Measurements from ENCODE around the gene ZC3H6. TPM values are rescaled to one million over a fixed set of nuclear protein-coding genes. Genes with fewer than 3 reads are reported as not detected.

ZC3H6 gene
- total RNA-seq, 2 experiments from 2014 or later, result 4.3 to 16.5 TPM

- H3K9me3 ChIP-seq (ENCODE audit: low read length), result no peaks in the 10 kb centered on the region
- no peak overlapping the region for H3K4me3 ChIP-seq (ENCODE audit: low read depth, low read length, poor library complexity, severe bottlenecking)
- H3K4me2 ChIP-seq (ENCODE audit: low read length), result no peak overlapping the region
- H3K27ac ChIP-seq (ENCODE audit: low read depth, low read length, poor library complexity, severe bottlenecking), result no peak overlapping the region
- POLR2A ChIA-PET, result no interaction called here
- intact Hi-C loops (cut with micrococcal nuclease; ENCODE audit: unreplicated experiment), result no loop called here
- no TSS peak for BruUV-seq (replicated peaks)
- no peaks in the 10 kb centered on the region for H3K9me2 ChIP-seq (ENCODE audit: insufficient read depth, low read length)
- no peaks in the 10 kb centered on the region for H3K79me2 ChIP-seq (ENCODE audit: insufficient read depth, low read depth, low read length)
- H3K36me3 ChIP-seq (ENCODE audit: insufficient read depth, low read length), result no peaks in the 10 kb centered on the region
- H2AFZ ChIP-seq (ENCODE audit: low read length), result no peak overlapping the region
- TF ChIP-seq CTCF (conservative IDR thresholded peaks at IDR 0.05; ENCODE audit: low read length) (no peak), EZH2phosphoT487 (IDR thresholded peaks at IDR 0.05; ENCODE audit: borderline replicate concordance, low read depth, low read length) (no peak)
- CTCF ChIA-PET (ENCODE audit: unreplicated experiment), result no interaction called here
- H3K4me1 ChIP-seq (ENCODE audit: insufficient read depth, low read length, poor library complexity, severe bottlenecking), result no peaks in the 10 kb centered on the region
- DNase-seq (ENCODE audit: low spot score), result no peak
- no peaks in the 10 kb centered on the region for H4K20me1 ChIP-seq (ENCODE audit: insufficient read depth, low read length)
Measured at GRCh38 chr2:112342067-112342550, 66.7 kb downstream of the ZC3H6 start.

- no peaks in the 10 kb centered on the region for H3K4me1 ChIP-seq (ENCODE audit: insufficient read depth, low read length, poor library complexity, severe bottlenecking)
- H3K4me3 ChIP-seq (ENCODE audit: low read depth, low read length, poor library complexity, severe bottlenecking), result no peak overlapping the region
- H3K9me3 ChIP-seq (ENCODE audit: low read length), result no peaks in the 10 kb centered on the region
- no peak overlapping the region for H3K4me2 ChIP-seq (ENCODE audit: low read length)
- POLR2A ChIA-PET, result interaction anchor here (0.6 to 0.7 kb wide), 2 partner anchors 118 to 140 kb away, joined by 3 to 5 read pairs; no protein-coding TSS in a partner anchor
- H3K36me3 ChIP-seq (ENCODE audit: insufficient read depth, low read length), result no peaks in the 10 kb centered on the region
- H2AFZ ChIP-seq (ENCODE audit: low read length), result peak overlapping the region; percentile 0; the same call in 1 of the 2 replicates
- H4K20me1 ChIP-seq (ENCODE audit: insufficient read depth, low read length), result no peaks in the 10 kb centered on the region
- BruUV-seq (replicated peaks), result no TSS peak
- intact Hi-C loops (cut with micrococcal nuclease; ENCODE audit: unreplicated experiment), result no loop called here
- no peaks in the 10 kb centered on the region for H3K9me2 ChIP-seq (ENCODE audit: insufficient read depth, low read length)
- TF ChIP-seq EZH2phosphoT487 (IDR thresholded peaks at IDR 0.05; ENCODE audit: borderline replicate concordance, low read depth, low read length) (no peak), CTCF (conservative IDR thresholded peaks at IDR 0.05; ENCODE audit: low read length) (no peak)
- DNase-seq (ENCODE audit: low spot score), result peak; percentile 2
- CTCF ChIA-PET (ENCODE audit: unreplicated experiment), result no interaction called here
- H3K27ac ChIP-seq (ENCODE audit: low read depth, low read length, poor library complexity, severe bottlenecking), result no peak overlapping the region
- H3K79me2 ChIP-seq (ENCODE audit: insufficient read depth, low read depth, low read length), result no peaks in the 10 kb centered on the region
Measured at GRCh38 chr2:112343827-112344585, 68.6 kb downstream of the ZC3H6 start.
